Neural cell (in vitro differentiated cells): ENCODE data around the gene PHOX2B. TPM values are rescaled to one million over a fixed set of nuclear protein-coding genes. Genes with fewer than 3 reads are reported as not detected.

Experiments used
- H2AFZ ChIP-seq: fragments of 200-600, 300-800 bp; sonication (generic), shearing (Covaris generic); 2 replicates; pipeline ENCODE4 v1.6.0; 2014; ENCODE audit warnings: low read depth, mild to moderate bottlenecking, antibody characterized with exemption, low read length, moderate library complexity
- H3F3A ChIP-seq: fragments of 200-600 bp; shearing (Covaris generic); 2 replicates; pipeline ENCODE4 v1.6.1; 2016; ENCODE audit warnings: mild to moderate bottlenecking, moderate library complexity, mixed read lengths, antibody characterized with exemption, low read length; ENCODE audit not compliant: insufficient read depth, poor library complexity, severe bottlenecking
- H3K27ac ChIP-seq: fragments of 200-600, 300-800 bp; sonication (generic), shearing (Covaris generic); 2 replicates; pipeline ENCODE4 v1.5.1; 2014; ENCODE audit warnings: mild to moderate bottlenecking, low read length, moderate library complexity
- H3K27me3 ChIP-seq: fragments of 300-800, 200-600 bp; sonication (generic), shearing (Covaris generic); 2 replicates; pipeline ENCODE4 v1.6.0; 2014; ENCODE audit warnings: mild to moderate bottlenecking, low read depth, low read length, moderate library complexity; ENCODE audit not compliant: insufficient read depth
- H3K36me3 ChIP-seq: fragments of 300-800, 200-600 bp; sonication (generic), shearing (Covaris generic); 2 replicates; pipeline ENCODE4 v1.5.1; 2014; ENCODE audit warnings: mild to moderate bottlenecking, antibody characterized with exemption, low read length, moderate library complexity; ENCODE audit not compliant: insufficient read depth
- H3K4me2 ChIP-seq: fragments of 300-800, 200-600 bp; sonication (generic), shearing (Covaris generic); 2 replicates; pipeline ENCODE4 v1.6.0; 2014; ENCODE audit warnings: mild to moderate bottlenecking, low read length
- H3K4me3 ChIP-seq: fragments of 300-800, 200-600 bp; sonication (generic), shearing (Covaris generic); 2 replicates; pipeline ENCODE4 v1.5.1; 2014; ENCODE audit warnings: mild to moderate bottlenecking, low read length, moderate library complexity
- H3K79me2 ChIP-seq: fragments of 200-600 bp; shearing (Covaris generic); replicated peaks from 2 replicates; pipeline ENCODE4 v1.6.0; 2014; ENCODE audit warnings: mild to moderate bottlenecking, low read length, moderate library complexity; ENCODE audit not compliant: insufficient read depth
- H3K9ac ChIP-seq: fragments of 300-800, 200-600 bp; sonication (generic), shearing (Covaris generic); 2 replicates; pipeline ENCODE4 v1.6.1; 2016; ENCODE audit warnings: mild to moderate bottlenecking, low read length, mixed read lengths
- H3K9me2 ChIP-seq: fragments of 200-600 bp; shearing (Covaris generic); 2 replicates; pipeline ENCODE4 v1.6.1; 2016; ENCODE audit warnings: mild to moderate bottlenecking, low read length, mixed read lengths; ENCODE audit not compliant: insufficient read depth
- H3K9me3 ChIP-seq: fragments of 200-600, 300-800 bp; sonication (generic), shearing (Covaris generic); 2 replicates; pipeline ENCODE4 v1.6.1; 2016; ENCODE audit warnings: mild to moderate bottlenecking, mixed run types, low read length, moderate library complexity, mixed read lengths
- H4K20me1 ChIP-seq: fragments of 200-600 bp; shearing (Covaris generic); 2 replicates; pipeline ENCODE4 v1.6.1; 2016; ENCODE audit warnings: mild to moderate bottlenecking, mixed run types; ENCODE audit not compliant: insufficient read depth
- CTCF ChIP-seq: fragments of 450-650 bp; IDR thresholded peaks from 2 replicates; pipeline ENCODE4 v1.5.1; 2014; ENCODE audit warnings: antibody characterized with exemption, mild to moderate bottlenecking, moderate library complexity; ENCODE audit not compliant: poor library complexity, severe bottlenecking
- EP300 ChIP-seq: fragments of 450-650 bp; conservative IDR thresholded peaks from 2 replicates; pipeline ENCODE4 v1.6.1; 2014; ENCODE audit warnings: antibody characterized with exemption, mild to moderate bottlenecking, moderate library complexity; ENCODE audit not compliant: poor library complexity, severe bottlenecking
- EZH2 ChIP-seq: fragments of 200-600, 300-800 bp; shearing (Covaris generic), sonication (generic); IDR thresholded peaks from 2 replicates; pipeline ENCODE4 v1.6.1; 2014; ENCODE audit warnings: antibody characterized with exemption, low read length, borderline replicate concordance, mild to moderate bottlenecking; ENCODE audit not compliant: insufficient read depth, poor library complexity, severe bottlenecking
- MXI1 ChIP-seq: fragments of 450-650 bp; conservative IDR thresholded peaks from 2 replicates; pipeline ENCODE4 v1.6.1; 2014; ENCODE audit warnings: antibody characterized with exemption, mild to moderate bottlenecking; ENCODE audit not compliant: poor library complexity, severe bottlenecking
- POLR2AphosphoS5 ChIP-seq: IDR thresholded peaks from 2 replicates; pipeline ENCODE4 v1.6.1; 2012
- RAD21 ChIP-seq: fragments of 450-650 bp; conservative IDR thresholded peaks from 2 replicates; pipeline ENCODE4 v1.6.1; 2014; ENCODE audit warnings: antibody characterized with exemption, mild to moderate bottlenecking, moderate library complexity
- SMC3 ChIP-seq: fragments of 450-650 bp; conservative IDR thresholded peaks from 2 replicates; pipeline ENCODE4 v1.6.1; 2014; ENCODE audit warnings: antibody characterized with exemption, mild to moderate bottlenecking, moderate library complexity; ENCODE audit not compliant: poor library complexity
- TAF1 ChIP-seq: IDR thresholded peaks from 2 replicates; pipeline ENCODE4 v1.6.1; 2012; ENCODE audit warnings: low read depth
- polyA plus RNA-seq: library from polyadenylated mRNA; depleted of rRNA; stranded (reverse); fragments of >200 nt; gene quantifications from 2 replicates; pipeline ENCODE4 v1.2.3, GENCODE V29; 2014
- TF ChIP-seq, protein P1 (sequence below): IDR thresholded peaks from 2 replicates; pipeline ENCODE4 v1.6.1; 2012; ENCODE audit warnings: borderline replicate concordance

Gene PHOX2B
- polyA plus RNA-seq, 1 donor from 2014 or later, result not detected

GRCh38 chr4:41702770-41703169, 45.8 kb downstream of the PHOX2B start:
- no peak for TF ChIP-seq MXI1
- no peak for TF ChIP-seq TAF1
- no peak for TF ChIP-seq POLR2AphosphoS5
- TF ChIP-seq, protein P1, sequence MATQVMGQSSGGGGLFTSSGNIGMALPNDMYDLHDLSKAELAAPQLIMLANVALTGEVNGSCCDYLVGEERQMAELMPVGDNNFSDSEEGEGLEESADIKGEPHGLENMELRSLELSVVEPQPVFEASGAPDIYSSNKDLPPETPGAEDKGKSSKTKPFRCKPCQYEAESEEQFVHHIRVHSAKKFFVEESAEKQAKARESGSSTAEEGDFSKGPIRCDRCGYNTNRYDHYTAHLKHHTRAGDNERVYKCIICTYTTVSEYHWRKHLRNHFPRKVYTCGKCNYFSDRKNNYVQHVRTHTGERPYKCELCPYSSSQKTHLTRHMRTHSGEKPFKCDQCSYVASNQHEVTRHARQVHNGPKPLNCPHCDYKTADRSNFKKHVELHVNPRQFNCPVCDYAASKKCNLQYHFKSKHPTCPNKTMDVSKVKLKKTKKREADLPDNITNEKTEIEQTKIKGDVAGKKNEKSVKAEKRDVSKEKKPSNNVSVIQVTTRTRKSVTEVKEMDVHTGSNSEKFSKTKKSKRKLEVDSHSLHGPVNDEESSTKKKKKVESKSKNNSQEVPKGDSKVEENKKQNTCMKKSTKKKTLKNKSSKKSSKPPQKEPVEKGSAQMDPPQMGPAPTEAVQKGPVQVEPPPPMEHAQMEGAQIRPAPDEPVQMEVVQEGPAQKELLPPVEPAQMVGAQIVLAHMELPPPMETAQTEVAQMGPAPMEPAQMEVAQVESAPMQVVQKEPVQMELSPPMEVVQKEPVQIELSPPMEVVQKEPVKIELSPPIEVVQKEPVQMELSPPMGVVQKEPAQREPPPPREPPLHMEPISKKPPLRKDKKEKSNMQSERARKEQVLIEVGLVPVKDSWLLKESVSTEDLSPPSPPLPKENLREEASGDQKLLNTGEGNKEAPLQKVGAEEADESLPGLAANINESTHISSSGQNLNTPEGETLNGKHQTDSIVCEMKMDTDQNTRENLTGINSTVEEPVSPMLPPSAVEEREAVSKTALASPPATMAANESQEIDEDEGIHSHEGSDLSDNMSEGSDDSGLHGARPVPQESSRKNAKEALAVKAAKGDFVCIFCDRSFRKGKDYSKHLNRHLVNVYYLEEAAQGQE, result no peak
- TF ChIP-seq CTCF, result no peak
- TF ChIP-seq EZH2, result no peak
- no peak for TF ChIP-seq RAD21
- no peak for TF ChIP-seq SMC3
- no peak for TF ChIP-seq EP300
- no peaks in the 10 kb centered on the region for H3K27me3 ChIP-seq

DNA sequence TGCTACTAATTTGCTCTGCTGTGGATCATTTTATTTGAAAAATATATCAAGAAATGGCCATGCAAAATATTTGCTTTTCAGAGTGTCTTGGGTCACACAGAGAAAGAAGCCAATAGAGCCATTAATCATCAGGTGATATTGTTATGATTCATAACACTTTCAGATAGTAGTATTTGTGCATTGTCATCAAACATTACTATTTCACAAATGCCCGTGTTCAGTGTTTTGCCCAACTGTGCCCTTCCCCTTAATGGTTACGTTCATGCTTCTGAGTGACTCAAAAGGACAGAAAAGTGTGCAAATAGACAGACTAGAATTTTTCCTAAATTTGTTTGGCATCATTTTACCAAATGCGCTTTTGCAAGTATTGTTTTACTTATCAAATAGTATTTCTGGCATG, 46.5 kb downstream of the PHOX2B start:
- no peak overlapping the region for H3K27ac ChIP-seq
- no peak overlapping the region for H3K4me2 ChIP-seq
- H3K9me3 ChIP-seq, result no peaks in the 10 kb centered on the region
- no peak for TF ChIP-seq SMC3
- no peak for TF ChIP-seq EP300
- H3K9me2 ChIP-seq, result no peaks in the 10 kb centered on the region
- no peaks in the 10 kb centered on the region for H3F3A ChIP-seq
- no peak overlapping the region for H3K4me3 ChIP-seq
- H3K79me2 ChIP-seq, result no peaks in the 10 kb centered on the region
- no peaks in the 10 kb centered on the region for H4K20me1 ChIP-seq
- no peaks in the 10 kb centered on the region for H3K27me3 ChIP-seq
- H2AFZ ChIP-seq, result no peak overlapping the region
- H3K36me3 ChIP-seq, result no peaks in the 10 kb centered on the region
- no peak overlapping the region for H3K9ac ChIP-seq

More at GRCh38 chr4:41702770-41703169, 45.8 kb downstream of the PHOX2B start:
- Histone ChIP-seq H3K9ac (no peak overlapping the region), H3K79me2 (no peaks in the 10 kb centered on the region), H3K27ac (no peak overlapping the region), H3K9me3 (no peaks in the 10 kb centered on the region), H3K4me3 (no peak overlapping the region), H3K9me2 (no peaks in the 10 kb centered on the region), H3F3A (no peaks in the 10 kb centered on the region), H2AFZ (no peak overlapping the region), H3K36me3 (no peaks in the 10 kb centered on the region), H3K4me2 (no peak overlapping the region), H4K20me1 (no peaks in the 10 kb centered on the region)

- Histone ChIP-seq H3K9me3 (no peaks in the 10 kb centered on the region), H4K20me1 (no peaks in the 10 kb centered on the region), H3F3A (no peaks in the 10 kb centered on the region), H3K4me3 (no peak overlapping the region), H3K36me3 (no peaks in the 10 kb centered on the region), H2AFZ (no peak overlapping the region), H3K27ac (no peak overlapping the region), H3K9me2 (no peaks in the 10 kb centered on the region), H3K9ac (no peak overlapping the region), H3K4me2 (no peak overlapping the region), H3K79me2 (no peaks in the 10 kb centered on the region), H3K27me3 (no peaks in the 10 kb centered on the region)
- TF ChIP-seq SMC3 (no peak), POLR2AphosphoS5 (no peak), EZH2 (no peak), MXI1 (no peak), TAF1 (no peak), EP300 (no peak), CTCF (no peak), RAD21 (no peak)
- TF ChIP-seq, protein P1, result no peak
Observed at GRCh38 chr4:41696763-41697162, 51.8 kb downstream of the PHOX2B start.
